Lower leg skin (tissue), 3 donors: Measurements from ENCODE around the gene GTF3A.

Experiments
- CTCF ChIP-seq, 3 donors: fragments of 450-650 bp; IDR thresholded peaks; one replicate each; pipeline ENCODE4 v1.5.1; 2016; ENCODE audit warnings: antibody characterized with exemption in 3 of 3, mild to moderate bottlenecking in 3 of 3, moderate library complexity in 2 of 3
- POLR2A ChIP-seq, 2 donors: fragments of 450-650 bp; IDR thresholded peaks; one replicate each; pipeline ENCODE4 v1.6.1; 2016 to 2017; ENCODE audit warnings: antibody characterized with exemption in 2 of 2, mild to moderate bottlenecking in 1 of 2, moderate library complexity in 1 of 2

GRCh38 chr13:27481766-27482165 lies 57.3 kb downstream of the GTF3A start:
- TF ChIP-seq CTCF (IDR thresholded peaks at IDR 0.05), result no peak
- no peak for TF ChIP-seq POLR2A (IDR thresholded peaks at IDR 0.05)
